ENCODE results near the gene MYO5B. TPM values are rescaled to one million over a fixed set of nuclear protein-coding genes. Genes with fewer than 3 reads are reported as not detected.
A peak's percentile ranks its signal among the peaks of the same experiment; 100 is the strongest.
"Not testable (repeated sequence)": the region's sequence is repeated elsewhere in the genome, so short reads cannot be mapped to it uniquely, and the experiment has no call there.

MYO5B gene
- total RNA-seq: 10 to 100 TPM in 1 of 4 donors, 1 to 10 TPM in 1, under 1 TPM in 2; 0.29 to 14.7 (median 1.2) TPM

DNA sequence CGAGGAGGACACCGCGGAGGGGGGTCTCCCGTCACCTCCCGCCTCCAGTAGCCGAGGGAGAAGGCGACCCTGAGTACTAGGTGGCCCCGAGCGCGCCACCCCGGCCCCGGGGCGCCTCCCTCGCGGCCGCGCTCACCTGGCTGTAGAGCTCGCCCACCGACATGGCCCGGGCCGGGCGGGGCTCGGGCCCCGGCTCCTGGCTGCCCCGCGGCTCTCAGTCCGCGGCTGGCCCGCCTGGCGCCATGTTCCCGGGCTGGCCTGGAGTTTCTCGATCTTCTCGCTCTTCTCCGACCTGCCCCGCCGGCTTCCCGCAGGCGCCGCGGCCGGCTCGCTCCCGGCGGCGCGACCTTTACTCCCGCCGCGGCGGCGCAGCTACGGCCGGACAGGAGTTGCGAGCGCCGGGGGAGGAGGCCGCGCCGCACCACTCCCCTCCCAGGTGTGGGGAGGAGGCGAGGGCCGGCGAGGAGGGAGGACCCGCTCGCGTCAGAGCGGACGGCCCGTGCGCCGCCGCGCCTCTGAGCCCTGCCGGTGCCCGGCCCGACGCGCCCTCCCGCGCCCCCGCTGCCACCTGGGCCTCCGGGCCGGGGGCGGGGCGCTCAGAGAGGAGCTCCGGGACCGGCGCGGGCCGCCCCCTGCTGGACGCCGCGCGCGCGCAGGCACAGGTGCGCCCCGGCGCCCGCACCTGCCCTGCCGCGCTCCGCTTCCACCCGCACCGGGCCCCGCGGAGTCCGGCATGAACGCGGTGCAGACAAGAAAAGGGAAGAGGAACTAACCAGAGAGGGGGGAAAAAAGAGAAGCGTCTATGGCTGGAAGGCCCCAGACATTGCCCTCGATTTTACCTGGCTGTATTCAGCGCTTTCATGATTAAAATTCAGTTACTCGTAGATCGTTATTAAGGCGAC lies at the start of gene MYO5B:
MYO5B (minus strand) TSS at position 517 of the 902 bp plus-strand sequence; CDS start at position 163, 354 bp downstream.
- H3K4me3 ChIP-seq: peak within 1 kb of the TSS; percentile 6 to 35
- peak in 1 of 2 donors; percentile 45 for TF ChIP-seq POLR2A (IDR thresholded peaks at IDR 0.05)
- TF ChIP-seq, protein P1, sequence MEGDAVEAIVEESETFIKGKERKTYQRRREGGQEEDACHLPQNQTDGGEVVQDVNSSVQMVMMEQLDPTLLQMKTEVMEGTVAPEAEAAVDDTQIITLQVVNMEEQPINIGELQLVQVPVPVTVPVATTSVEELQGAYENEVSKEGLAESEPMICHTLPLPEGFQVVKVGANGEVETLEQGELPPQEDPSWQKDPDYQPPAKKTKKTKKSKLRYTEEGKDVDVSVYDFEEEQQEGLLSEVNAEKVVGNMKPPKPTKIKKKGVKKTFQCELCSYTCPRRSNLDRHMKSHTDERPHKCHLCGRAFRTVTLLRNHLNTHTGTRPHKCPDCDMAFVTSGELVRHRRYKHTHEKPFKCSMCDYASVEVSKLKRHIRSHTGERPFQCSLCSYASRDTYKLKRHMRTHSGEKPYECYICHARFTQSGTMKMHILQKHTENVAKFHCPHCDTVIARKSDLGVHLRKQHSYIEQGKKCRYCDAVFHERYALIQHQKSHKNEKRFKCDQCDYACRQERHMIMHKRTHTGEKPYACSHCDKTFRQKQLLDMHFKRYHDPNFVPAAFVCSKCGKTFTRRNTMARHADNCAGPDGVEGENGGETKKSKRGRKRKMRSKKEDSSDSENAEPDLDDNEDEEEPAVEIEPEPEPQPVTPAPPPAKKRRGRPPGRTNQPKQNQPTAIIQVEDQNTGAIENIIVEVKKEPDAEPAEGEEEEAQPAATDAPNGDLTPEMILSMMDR (IDR thresholded peaks at IDR 0.05): peak in 2 of 4 experiments; percentile 33 to 48
- no peak within 1 kb of the TSS for H3K27ac ChIP-seq
- no peaks in the 10 kb centered on the region for H3K9me3 ChIP-seq
- DNase-seq: no peak
- peaks cover 0 to 12% of the 10 kb centered on the region in 2 donors for H3K27me3 ChIP-seq
- H3K36me3 ChIP-seq: no peaks in the 10 kb centered on the region
- intact Hi-C loops (cut with DNase I; ENCODE audit: low total_unique reads): no loop called here
- peaks cover 0 to 10% of the 10 kb centered on the region in 2 donors for H3K4me1 ChIP-seq

DNA sequence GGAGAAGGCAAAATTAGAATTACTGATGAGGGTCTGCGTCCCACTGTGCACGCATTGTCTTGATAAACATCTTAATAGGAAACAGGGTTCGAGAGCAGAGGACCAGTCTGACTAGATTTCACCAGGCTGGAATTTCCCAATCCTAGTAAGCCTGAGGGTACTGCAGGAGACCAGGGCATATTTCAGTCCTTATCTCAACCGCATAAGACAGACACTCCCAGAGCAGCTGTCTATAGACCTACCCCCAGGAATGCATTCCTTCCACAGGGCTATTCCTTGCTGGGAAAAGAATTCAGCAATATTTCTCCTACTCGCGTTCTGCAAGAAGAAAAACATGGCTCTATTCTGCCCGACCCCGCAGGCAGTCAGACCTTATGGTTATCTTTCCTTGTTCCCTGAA lies 46.8 kb upstream of the MYO5B start:
- H3K27ac ChIP-seq; H3K36me3 ChIP-seq; H3K4me3 ChIP-seq; H3K9me3 ChIP-seq; DNase-seq; H3K4me1 ChIP-seq; H3K27me3 ChIP-seq; intact Hi-C loops (cut with DNase I; ENCODE audit: low total_unique reads): not testable (repeated sequence)

DNA sequence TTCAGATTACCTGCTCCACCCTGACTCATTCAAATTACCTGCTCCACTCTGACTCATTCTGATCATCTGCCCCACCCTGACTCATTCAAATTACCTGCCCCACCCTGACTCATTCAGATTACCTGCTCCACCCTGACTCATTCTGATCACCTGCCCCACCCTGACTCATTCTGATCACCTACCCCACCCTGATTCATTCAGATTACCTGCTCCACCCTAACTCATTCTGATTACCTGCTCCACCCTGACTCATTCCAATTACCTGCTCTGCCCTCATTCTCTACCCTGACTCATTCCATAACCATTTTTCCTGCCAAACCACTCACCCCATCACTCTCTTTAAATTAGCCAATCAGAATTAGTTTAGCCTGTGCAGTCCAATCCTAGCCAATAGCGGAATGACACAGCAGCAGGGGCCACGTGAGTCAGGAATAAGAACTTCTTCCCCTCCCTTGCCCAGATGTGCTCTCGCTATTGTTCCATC lies 45.2 kb upstream of the MYO5B start:
- H3K27me3 ChIP-seq: no peaks in the 10 kb centered on the region
- no peak for DNase-seq
- intact Hi-C loops (cut with DNase I; ENCODE audit: low total_unique reads): no loop called here
- TF ChIP-seq POLR2A (IDR thresholded peaks at IDR 0.05): no peak
- TF ChIP-seq, protein P1 (IDR thresholded peaks at IDR 0.05): no peak
- no peaks in the 10 kb centered on the region for H3K4me1 ChIP-seq
- no peak overlapping the region for H3K4me3 ChIP-seq
- H3K9me3 ChIP-seq: no peaks in the 10 kb centered on the region
- no peak overlapping the region for H3K27ac ChIP-seq
- H3K36me3 ChIP-seq: no peaks in the 10 kb centered on the region

DNA sequence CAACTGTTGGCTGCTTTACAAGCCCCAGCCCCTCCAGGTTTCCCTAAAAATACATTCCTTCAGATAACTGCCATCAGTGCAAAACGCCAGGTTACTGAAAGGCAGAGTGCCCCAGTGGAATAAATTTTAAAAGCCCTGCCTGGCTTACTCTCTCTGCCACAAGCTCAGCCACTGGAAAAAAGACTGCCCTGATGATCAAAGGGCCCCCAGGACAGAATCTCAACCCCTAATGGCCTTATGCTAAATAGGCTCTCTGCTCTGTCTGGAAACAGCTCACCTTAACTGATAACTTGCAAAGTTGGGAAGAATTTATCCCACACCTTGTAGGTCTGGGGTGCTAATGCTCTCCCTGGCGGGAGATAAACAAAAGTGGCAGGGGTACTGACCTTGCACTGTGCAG lies 37.5 kb upstream of the MYO5B start:
- H3K36me3 ChIP-seq: no peaks in the 10 kb centered on the region
- intact Hi-C loops (cut with DNase I; ENCODE audit: low total_unique reads): no loop called here
- H3K27me3 ChIP-seq: no peaks in the 10 kb centered on the region
- no peaks in the 10 kb centered on the region for H3K4me1 ChIP-seq
- DNase-seq: no peak
- no peak overlapping the region for H3K27ac ChIP-seq
- no peak overlapping the region for H3K4me3 ChIP-seq
- H3K9me3 ChIP-seq: no peaks in the 10 kb centered on the region
- no peak for TF ChIP-seq POLR2A (IDR thresholded peaks at IDR 0.05)
- TF ChIP-seq, protein P1 (IDR thresholded peaks at IDR 0.05): no peak

DNA sequence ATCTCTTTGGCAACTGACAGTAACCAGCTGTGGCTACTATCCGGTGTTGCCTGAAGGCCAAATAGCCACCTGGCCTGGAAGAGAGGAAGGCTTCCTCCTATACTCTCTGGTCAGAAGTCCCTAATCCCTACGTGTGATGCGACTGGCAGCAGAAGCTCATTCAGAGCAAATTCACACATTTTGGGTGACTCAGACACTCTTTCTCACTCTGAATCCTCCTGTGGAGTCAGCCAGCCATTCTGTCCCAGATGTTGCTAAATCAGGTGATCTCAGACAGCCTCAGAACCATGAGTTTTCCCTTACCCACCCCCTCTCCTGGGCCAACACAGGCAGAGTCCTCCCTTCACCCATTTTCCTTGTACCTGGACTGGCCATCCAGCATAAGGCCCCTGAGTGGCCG lies 36.7 kb upstream of the MYO5B start:
- intact Hi-C loops (cut with DNase I; ENCODE audit: low total_unique reads): no loop called here
- Histone ChIP-seq H3K27me3 (no peaks in the 10 kb centered on the region), H3K4me1 (no peaks in the 10 kb centered on the region), H3K4me3 (no peak overlapping the region), H3K36me3 (no peaks in the 10 kb centered on the region), H3K27ac (no peak overlapping the region), H3K9me3 (no peaks in the 10 kb centered on the region)
- TF ChIP-seq, protein P1 (IDR thresholded peaks at IDR 0.05): no peak
- TF ChIP-seq POLR2A (IDR thresholded peaks at IDR 0.05): no peak
- DNase-seq: no peak

DNA sequence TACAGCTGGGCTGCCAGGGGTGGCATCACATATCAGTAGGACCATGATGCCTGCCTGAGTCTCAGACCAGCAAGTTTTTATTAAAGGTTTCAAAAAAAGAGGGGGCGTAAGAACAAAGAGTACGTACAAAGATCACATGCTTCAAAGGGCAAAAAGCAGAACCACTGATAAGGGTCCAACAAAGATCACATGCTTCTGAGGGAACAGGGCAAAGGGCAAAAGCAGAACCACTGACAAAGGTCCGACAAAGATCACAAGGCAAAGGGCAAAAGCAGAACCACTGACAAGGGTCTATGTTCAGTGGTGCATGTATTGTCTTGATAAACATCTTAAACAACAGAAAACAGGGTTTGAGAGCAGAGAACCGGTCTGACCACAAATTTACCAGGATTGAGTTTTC lies 25.3 kb upstream of the MYO5B start:
- DNase-seq; H3K27ac ChIP-seq; intact Hi-C loops (cut with DNase I; ENCODE audit: low total_unique reads); H3K36me3 ChIP-seq; H3K27me3 ChIP-seq; H3K9me3 ChIP-seq; H3K4me1 ChIP-seq; H3K4me3 ChIP-seq: not testable (repeated sequence)
